HepG2 (cell line): ENCODE measurements around the gene FRMD8. TPM values are rescaled to one million over a fixed set of nuclear protein-coding genes. Genes with fewer than 3 reads are reported as not detected.

Source experiments
- ATAC-seq: fragments of 200-7000 bp; cut with Tn5 transposase; 3 replicates; pipeline ENCODE4 v1.9.1; 2020; ENCODE audit warnings: mild to moderate bottlenecking, moderate library complexity
- BruUV-seq: library from RNA; stranded (reverse); fragments of 400-500 nt; replicated peaks from 2 replicates; lab custom pipeline; 2021; lab: Mats Ljungman, UMichigan
- CTCF ChIA-PET: fragments of 300-600 bp; formaldehyde crosslinking; extraction: SDS; loops from one replicate; lab custom pipeline; 2021; ENCODE audit warnings: low total read pairs, inconsistent platforms, low intra/inter-chr PET ratio; lab: Yijun Ruan, JAX
- POLR2A ChIA-PET: fragments of 350-600 bp; sonication (Branson Sonifier 250); formaldehyde crosslinking; loops from one replicate; lab custom pipeline; 2020; ENCODE audit warnings: antibody characterized with exemption, inconsistent platforms; lab: Yijun Ruan, JAX
- DNase-seq: peaks from one replicate; pipeline ENCODE4 v3.0.0-alpha.2; 2015; ENCODE audit warnings: low spot score
- FAIRE-seq: peaks from 3 replicates; lab custom pipeline; 2011; peaks lifted over from hg19 to GRCh38; lab: Jason Lieb, UNC
- H2AFZ ChIP-seq: one replicate; pipeline ENCODE4 v1.6.1; 2011; ENCODE audit warnings: low read length, inconsistent platforms
- H3K27ac ChIP-seq: fragments of 300-600 bp; 3 replicates; pipeline ENCODE4 v1.8.0; 2011; ENCODE audit warnings: mixed run types, mild to moderate bottlenecking, mixed read lengths, low read length, inconsistent platforms; ENCODE audit not compliant: insufficient read depth; ENCODE audit errors: extremely low read length
- H3K27me3 ChIP-seq, 2 experiments: fragments of 200-600 bp in 1 of 2; 2 replicates in 1 of 2; 3 replicates in 1 of 2; pipeline versions ENCODE4 v1.6.0 to v1.8.0; 2011; ENCODE audit warnings: low read length in 2 of 2, mild to moderate bottlenecking in 2 of 2, moderate library complexity in 2 of 2, inconsistent platforms in 1 of 2; ENCODE audit not compliant: insufficient read depth in 2 of 2, control insufficient read depth in 1 of 2
- H3K36me3 ChIP-seq, 2 experiments: fragments of 200-600 bp in 1 of 2; replicated peaks in 1 of 2; 2 replicates in 1 of 2; 3 replicates in 1 of 2; pipeline versions ENCODE4 v1.5.1 to v1.8.0; 2011; ENCODE audit warnings: low read length in 2 of 2, inconsistent platforms in 1 of 2; ENCODE audit not compliant: insufficient read depth in 2 of 2, control insufficient read depth in 1 of 2
- H3K4me1 ChIP-seq: 2 replicates; pipeline ENCODE4 v1.5.1; 2012; ENCODE audit warnings: low read length, inconsistent platforms; ENCODE audit not compliant: insufficient read depth
- H3K4me2 ChIP-seq: 2 replicates; pipeline ENCODE4 v1.6.0; 2011; ENCODE audit warnings: low read depth, low read length, inconsistent platforms
- H3K4me3 ChIP-seq, 3 experiments: fragments of 200-600 bp in 1 of 3; sonication (generic), shearing (Covaris generic) in 1 of 3; replicated peaks in 1 of 3; 2 replicates each; pipeline ENCODE4 v1.5.1; 2011 to 2016; ENCODE audit warnings: low read length in 3 of 3, inconsistent platforms in 2 of 3, low read depth in 2 of 3, mild to moderate bottlenecking in 2 of 3, control low read depth in 1 of 3, mixed read lengths in 1 of 3; ENCODE audit not compliant: insufficient read depth in 1 of 3
- H3K79me2 ChIP-seq: one replicate; pipeline ENCODE4 v1.6.1; 2011; ENCODE audit warnings: low read length, inconsistent platforms; ENCODE audit not compliant: insufficient read depth
- H3K9ac ChIP-seq: 2 replicates; pipeline ENCODE4 v1.6.0; 2011; ENCODE audit warnings: mild to moderate bottlenecking, low read depth, low read length, inconsistent platforms; ENCODE audit not compliant: insufficient read depth
- H3K9me3 ChIP-seq: 2 replicates; pipeline ENCODE4 v1.5.1; 2012; ENCODE audit warnings: mild to moderate bottlenecking, low read length
- H4K20me1 ChIP-seq: 2 replicates; pipeline ENCODE4 v1.6.0; 2011; ENCODE audit warnings: inconsistent platforms, mild to moderate bottlenecking, low read length, moderate library complexity; ENCODE audit not compliant: insufficient read depth
- AKAP8 ChIP-seq: sonication (generic); formaldehyde crosslinking; IDR thresholded peaks from 2 replicates; pipeline ENCODE4 v1.5.1; 2020; ENCODE audit warnings: mild to moderate bottlenecking, missing genetic modification reagents
- CHD2 ChIP-seq: IDR thresholded peaks from 2 replicates; pipeline ENCODE4 v1.6.1; 2011; ENCODE audit warnings: low read depth, low read length, improper control_type of control experiment
- FOSL2 ChIP-seq: sonication (generic); formaldehyde crosslinking; IDR thresholded peaks from 2 replicates; pipeline ENCODE4 v1.4.0; 2020; ENCODE audit warnings: missing genetic modification reagents
- HNRNPLL ChIP-seq: fragments of 200-400 bp; formaldehyde crosslinking; IDR thresholded peaks from 2 replicates; pipeline ENCODE4 v1.6.1; 2017; ENCODE audit warnings: mild to moderate bottlenecking, low read depth, low read length; ENCODE audit not compliant: poor library complexity, severe bottlenecking
- KDM6A ChIP-seq: IDR thresholded peaks from 2 replicates; pipeline ENCODE4 v1.6.1; 2016; ENCODE audit warnings: low read depth
- KLF12 ChIP-seq: sonication (generic); formaldehyde crosslinking; IDR thresholded peaks from 2 replicates; pipeline ENCODE4 v1.4.0; 2020; ENCODE audit warnings: missing genetic modification reagents, borderline replicate concordance
- MYC ChIP-seq: sonication (generic); formaldehyde crosslinking; IDR thresholded peaks from 2 replicates; pipeline ENCODE4 v1.9.0; 2021; ENCODE audit warnings: missing genetic modification reagents, borderline replicate concordance
- NFE2 ChIP-seq: sonication (generic); formaldehyde crosslinking; IDR thresholded peaks from 2 replicates; pipeline ENCODE4 v1.4.0; 2020; ENCODE audit warnings: missing genetic modification reagents
- PAF1 ChIP-seq: IDR thresholded peaks from 2 replicates; pipeline ENCODE4 v1.6.1; 2016; ENCODE audit warnings: missing genetic modification reagents, missing compliant biosample characterization
- PCBP1 ChIP-seq: fragments of 200-400 bp; formaldehyde crosslinking; IDR thresholded peaks from 2 replicates; pipeline ENCODE4 v1.6.1; 2017; ENCODE audit warnings: mild to moderate bottlenecking, low read depth, low read length, borderline replicate concordance
- POLR2A ChIP-seq, 2 experiments: IDR thresholded peaks; 2 replicates each; pipeline ENCODE4 v1.6.1; 2011; ENCODE audit warnings: low read depth in 2 of 2, low read length in 2 of 2, mild to moderate bottlenecking in 1 of 2, moderate library complexity in 1 of 2; ENCODE audit not compliant: insufficient read depth in 1 of 2
- POLR2AphosphoS2 ChIP-seq: IDR thresholded peaks from 2 replicates; pipeline ENCODE4 v1.6.1; 2011; ENCODE audit warnings: low read depth, low read length, improper control_type of control experiment
- POLR2AphosphoS5 ChIP-seq: IDR thresholded peaks from 2 replicates; pipeline ENCODE4 v1.6.1; 2012; ENCODE audit warnings: low read depth, low read length
- POLR2G ChIP-seq: fragments of 200-400 bp; formaldehyde crosslinking; IDR thresholded peaks from 2 replicates; pipeline ENCODE4 v1.6.1; 2018; ENCODE audit warnings: mild to moderate bottlenecking, low read depth, low read length, moderate library complexity
- RBM22 ChIP-seq: fragments of 200-400 bp; formaldehyde crosslinking; optimal IDR thresholded peaks from 2 replicates; pipeline ENCODE3; 2017; ENCODE audit warnings: mild to moderate bottlenecking, low read length, moderate library complexity
- REL ChIP-seq: sonication (generic); formaldehyde crosslinking; conservative IDR thresholded peaks from 2 replicates; pipeline ENCODE4 v1.8.0; 2022; ENCODE audit warnings: mild to moderate bottlenecking, missing genetic modification reagents, moderate library complexity
- TBP ChIP-seq: sonication (generic); formaldehyde crosslinking; IDR thresholded peaks from 2 replicates; pipeline ENCODE4 v1.5.0; 2020; ENCODE audit warnings: missing genetic modification reagents
- ZBTB7B ChIP-seq: sonication (generic); formaldehyde crosslinking; IDR thresholded peaks from 2 replicates; pipeline ENCODE4 v1.4.0; 2020; ENCODE audit warnings: missing genetic modification reagents
- ZFYVE20 ChIP-seq: sonication (generic); formaldehyde crosslinking; IDR thresholded peaks from 2 replicates; pipeline ENCODE4 v1.8.0; 2023; ENCODE audit warnings: low read depth, mild to moderate bottlenecking, moderate library complexity, missing genetic modification reagents, borderline replicate concordance
- ZIK1 ChIP-seq: sonication (generic); formaldehyde crosslinking; IDR thresholded peaks from 2 replicates; pipeline ENCODE4 v1.5.0; 2020; ENCODE audit warnings: mild to moderate bottlenecking, low read depth, missing genetic modification reagents, borderline replicate concordance
- ZNF274 ChIP-seq: sonication (generic); formaldehyde crosslinking; IDR thresholded peaks from 2 replicates; pipeline ENCODE4 v1.5.1; 2020; ENCODE audit warnings: mild to moderate bottlenecking, missing genetic modification reagents
- ZNF672 ChIP-seq: sonication (generic); formaldehyde crosslinking; IDR thresholded peaks from 2 replicates; pipeline ENCODE4 v1.8.1; 2022; ENCODE audit warnings: missing genetic modification reagents
- ZNF678 ChIP-seq: sonication (generic); formaldehyde crosslinking; IDR thresholded peaks from 2 replicates; pipeline ENCODE4 v1.4.0; 2020; ENCODE audit warnings: mild to moderate bottlenecking, missing genetic modification reagents
- WGBS: methylation state at CpG from one replicate; pipeline ENCODE4 v1.1.6; 2017; ENCODE audit warnings: low lambda C conversion rate; 5-methylcytosine and 5-hydroxymethylcytosine counted together
- in situ Hi-C: cut with HindIII; loops from 2 replicates; pipeline ENCODE4 v1.10.0; 2017; ENCODE audit warnings: low pct_unique_long_range_greater_than_20kb; ENCODE audit not compliant: extremely low pct_ligation_motif_present
- intact Hi-C: fragments of 100-400 bp; cut with micrococcal nuclease; formaldehyde crosslinking; loops from one replicate; pipeline ENCODE4 v1.10.0; 2022; ENCODE audit not compliant: unreplicated experiment
- polyA plus RNA-seq, 8 experiments: library from polyadenylated mRNA; depleted of rRNA in 3 of 8; stranded (reverse) in 7 of 8; unstranded in 1 of 8; fragments of >200 nt; fragmentation: Illumina TruSeq in 4 of 8; extraction: Trizol in 4 of 8; gene quantifications; 2 replicates each; pipeline versions ENCODE4 v1.2.1 to v1.2.3, GENCODE V29; 2011 to 2016; ENCODE audit warnings: low read depth in 4 of 8, missing spikeins in 1 of 8, mixed read lengths in 1 of 8; ENCODE audit not compliant: insufficient read depth in 1 of 8
- total RNA-seq, 5 experiments: library from RNA; depleted of rRNA; stranded (reverse); fragments of >200 nt; fragmentation: Illumina TruSeq; extraction: Trizol; gene quantifications; 2 replicates each; pipeline ENCODE4 v1.2.3, GENCODE V29; 2016; ENCODE audit warnings: low read depth in 1 of 5
- TF ChIP-seq, protein P1 (sequence below): IDR thresholded peaks from 2 replicates; pipeline ENCODE4 v1.6.1; 2012; ENCODE audit warnings: low read length, improper control_type of control experiment

The FRMD8 gene
- total and polyA plus RNA-seq, 2 of the 13 experiments (the other 11 are each of a cell fraction or from before 2014, with no cell fraction given): 5.8 to 20.6 TPM

DNA sequence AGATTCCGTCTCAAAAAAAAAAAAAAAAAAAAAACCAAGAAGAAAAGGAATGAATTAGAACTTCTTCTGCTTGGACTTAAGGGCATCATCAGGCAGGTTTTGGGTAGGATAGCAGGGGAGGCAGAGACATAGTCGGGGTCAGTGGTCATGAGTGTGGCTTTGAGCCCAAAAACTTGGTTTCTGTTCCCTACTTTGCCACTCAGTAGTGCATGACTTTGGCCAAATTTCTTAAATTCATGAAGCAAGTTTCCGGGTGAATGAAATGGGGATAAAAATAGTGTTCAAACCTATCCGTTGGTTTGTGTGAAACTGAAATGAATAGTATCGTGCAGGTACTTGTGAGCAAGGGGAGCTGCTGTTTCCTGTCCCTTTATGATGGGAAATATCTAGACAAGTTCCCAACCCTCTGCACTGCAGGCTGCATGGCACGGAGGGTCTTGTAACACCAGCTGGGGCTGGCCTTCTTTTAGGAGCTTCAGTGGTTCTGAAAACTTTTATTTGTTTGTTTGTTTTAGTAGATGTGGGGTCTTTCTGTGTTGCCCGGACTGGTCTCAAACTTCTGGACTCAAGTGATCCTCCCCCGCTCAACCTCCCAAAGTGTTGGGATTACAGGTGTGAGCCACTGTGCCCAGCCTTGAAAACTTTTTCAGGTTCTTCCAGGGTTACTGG, 54.5 kb downstream of the FRMD8 start (continued):
- TF ChIP-seq MYC (no peak), ZNF274 (CRISPR knock-in tag) (no peak), ZFYVE20 (CRISPR knock-in tag) (no peak), TBP (CRISPR knock-in tag) (no peak), FOSL2 (CRISPR knock-in tag) (no peak), KLF12 (CRISPR knock-in tag) (no peak)
- TF ChIP-seq, all 625 proteins: peak for 5

DNA sequence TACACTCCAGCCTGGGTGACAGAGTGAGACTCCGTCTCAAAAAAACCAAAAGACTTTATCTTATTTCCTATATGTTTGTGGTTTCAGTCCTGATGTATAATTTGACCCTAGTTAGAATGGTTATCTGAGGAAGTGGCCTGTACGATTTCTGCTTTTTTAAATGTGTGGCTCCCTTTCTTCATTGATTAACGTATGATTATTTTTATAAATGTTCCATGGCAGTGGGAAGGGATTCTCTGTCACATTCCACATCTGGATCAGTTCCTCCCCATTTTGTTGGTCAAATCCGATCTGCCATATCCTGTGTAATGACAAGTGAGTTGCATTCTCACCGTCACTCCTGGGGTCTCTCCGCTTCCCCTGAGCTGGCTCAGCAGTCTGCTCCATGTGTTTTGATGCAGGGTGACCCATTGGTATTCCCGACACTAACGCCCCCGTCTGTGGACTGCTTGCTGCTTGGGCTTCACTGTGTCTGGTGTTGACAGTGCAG, 56.5 kb downstream of the FRMD8 start:
- Histone ChIP-seq H3K4me1 (peaks cover 67% of the 10 kb centered on the region), H3K36me3 (peaks cover 0 to 18% of the 10 kb centered on the region in 2 experiments; a peak in 3 of 5 replicates), H3K4me2 (no peak overlapping the region), H2AFZ (no peak overlapping the region), H3K4me3 (no peak overlapping the region), H3K79me2 (peaks cover 8% of the 10 kb centered on the region), H3K27ac (no peak overlapping the region), H3K27me3 (no peaks in the 10 kb centered on the region), H3K9me3 (no peaks in the 10 kb centered on the region), H3K9ac (no peak overlapping the region), H4K20me1 (peaks cover 87% of the 10 kb centered on the region)
- in situ Hi-C loops (no loop called here), intact Hi-C loops (no loop called here)
- WGBS: 94% methylated on average over 9 of the region's 9 CpGs
- CTCF ChIA-PET: no interaction called here
- BruUV-seq: no TSS peak
- FAIRE-seq (no peak), ATAC-seq (0 out of 3 replicates have a peak, but pooled peaks have one; percentile 0), DNase-seq (no peak)
- POLR2A ChIA-PET: no interaction called here
- TF ChIP-seq ZBTB7B (CRISPR knock-in tag): no peak
- TF ChIP-seq POLR2AphosphoS2: peak; percentile 80
- no peak for TF ChIP-seq ZNF672
- peak; percentile 51; the same call in 1 of the 2 replicates for TF ChIP-seq PAF1
- no peak for TF ChIP-seq AKAP8
- TF ChIP-seq CHD2: no peak
- peak; percentile 89 for TF ChIP-seq RBM22
- TF ChIP-seq POLR2A (IDR thresholded peaks at IDR 0.05; ENCODE audit: insufficient read depth in 1 of 2, low read depth in 2 of 2, low read length in 2 of 2): peak in 1 of 2 experiments; percentile 57; a peak in 2 of 4 replicates
- TF ChIP-seq REL (CRISPR knock-in tag): no peak
- TF ChIP-seq POLR2AphosphoS5: peak; percentile 45; the same call in 1 of the 2 replicates
- no peak for TF ChIP-seq KDM6A (CRISPR knock-in tag)
- TF ChIP-seq, protein P1, sequence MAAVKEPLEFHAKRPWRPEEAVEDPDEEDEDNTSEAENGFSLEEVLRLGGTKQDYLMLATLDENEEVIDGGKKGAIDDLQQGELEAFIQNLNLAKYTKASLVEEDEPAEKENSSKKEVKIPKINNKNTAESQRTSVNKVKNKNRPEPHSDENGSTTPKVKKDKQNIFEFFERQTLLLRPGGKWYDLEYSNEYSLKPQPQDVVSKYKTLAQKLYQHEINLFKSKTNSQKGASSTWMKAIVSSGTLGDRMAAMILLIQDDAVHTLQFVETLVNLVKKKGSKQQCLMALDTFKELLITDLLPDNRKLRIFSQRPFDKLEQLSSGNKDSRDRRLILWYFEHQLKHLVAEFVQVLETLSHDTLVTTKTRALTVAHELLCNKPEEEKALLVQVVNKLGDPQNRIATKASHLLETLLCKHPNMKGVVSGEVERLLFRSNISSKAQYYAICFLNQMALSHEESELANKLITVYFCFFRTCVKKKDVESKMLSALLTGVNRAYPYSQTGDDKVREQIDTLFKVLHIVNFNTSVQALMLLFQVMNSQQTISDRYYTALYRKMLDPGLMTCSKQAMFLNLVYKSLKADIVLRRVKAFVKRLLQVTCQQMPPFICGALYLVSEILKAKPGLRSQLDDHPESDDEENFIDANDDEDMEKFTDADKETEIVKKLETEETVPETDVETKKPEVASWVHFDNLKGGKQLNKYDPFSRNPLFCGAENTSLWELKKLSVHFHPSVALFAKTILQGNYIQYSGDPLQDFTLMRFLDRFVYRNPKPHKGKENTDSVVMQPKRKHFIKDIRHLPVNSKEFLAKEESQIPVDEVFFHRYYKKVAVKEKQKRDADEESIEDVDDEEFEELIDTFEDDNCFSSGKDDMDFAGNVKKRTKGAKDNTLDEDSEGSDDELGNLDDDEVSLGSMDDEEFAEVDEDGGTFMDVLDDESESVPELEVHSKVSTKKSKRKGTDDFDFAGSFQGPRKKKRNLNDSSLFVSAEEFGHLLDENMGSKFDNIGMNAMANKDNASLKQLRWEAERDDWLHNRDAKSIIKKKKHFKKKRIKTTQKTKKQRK: no peak
- no peak for TF ChIP-seq PCBP1
- TF ChIP-seq POLR2G: peak; percentile 46; the same call in 1 of the 2 replicates
- TF ChIP-seq HNRNPLL: no peak
- no peak for TF ChIP-seq ZNF678
- no peak for TF ChIP-seq NFE2
- TF ChIP-seq ZIK1 (CRISPR knock-in tag): no peak
